ENCODE measurements around the gene ARHGAP23. TPM values are rescaled to one million over a fixed set of nuclear protein-coding genes. Genes with fewer than 3 reads are reported as not detected.

The ARHGAP23 gene
- 96.3 and 97.9 TPM in 2 replicates for total RNA-seq (2021)
- long read RNA-seq, partial matches to known transcripts, result 1 of 10 reads
- long read RNA-seq, other reads (novel, unspliced or antisense), result 9 of 10 reads

- peak within 1 kb of the TSS; percentile 17 for H3K9ac ChIP-seq (ENCODE audit: extremely low read depth, insufficient read length, low read length)
- no peak within 1 kb of the TSS for H2BK20ac ChIP-seq (ENCODE audit: low read depth, low read length, poor library complexity, severe bottlenecking)
- H3K9me3 Mint-ChIP-seq, result no peaks in the 10 kb centered on the region
- peak within 1 kb of the TSS; percentile 90 for H3K4me2 ChIP-seq (ENCODE audit: insufficient read depth, insufficient read length, low read length)
- H2AFZ ChIP-seq (ENCODE audit: low read length), result no peak within 1 kb of the TSS
- H3K4ac ChIP-seq (ENCODE audit: low read depth, low read length), result no peak within 1 kb of the TSS
- no peak within 1 kb of the TSS; a peak in 1 of 7 replicates for H3K27ac Mint-ChIP-seq
- H3K36me3 Mint-ChIP-seq (ENCODE audit: insufficient read depth in 1 of 3, low read depth in 3 of 3), result 0 out of 7 replicates have a peak, but pooled peaks cover 0 to 2% (median 0%) of the 10 kb centered on the region in 3 experiments
- H3K14ac ChIP-seq (ENCODE audit: insufficient read depth, low read length), result no peak within 1 kb of the TSS
- H2BK120ac ChIP-seq (ENCODE audit: low read depth, low read length, poor library complexity, severe bottlenecking), result no peak within 1 kb of the TSS
- no peak within 1 kb of the TSS for H3K18ac ChIP-seq (ENCODE audit: insufficient read length, low read depth, low read length)
- H3K23me2 ChIP-seq (ENCODE audit: insufficient read length, low read depth, low read length, poor library complexity, severe bottlenecking), result peaks cover 11% of the 10 kb centered on the region
- H4K91ac ChIP-seq (ENCODE audit: insufficient read length, low read depth, low read length), result no peak within 1 kb of the TSS
- H3K27me3 ChIP-seq (ENCODE audit: insufficient read depth, low read length), result no peaks in the 10 kb centered on the region
- TF ChIP-seq, protein P1, sequence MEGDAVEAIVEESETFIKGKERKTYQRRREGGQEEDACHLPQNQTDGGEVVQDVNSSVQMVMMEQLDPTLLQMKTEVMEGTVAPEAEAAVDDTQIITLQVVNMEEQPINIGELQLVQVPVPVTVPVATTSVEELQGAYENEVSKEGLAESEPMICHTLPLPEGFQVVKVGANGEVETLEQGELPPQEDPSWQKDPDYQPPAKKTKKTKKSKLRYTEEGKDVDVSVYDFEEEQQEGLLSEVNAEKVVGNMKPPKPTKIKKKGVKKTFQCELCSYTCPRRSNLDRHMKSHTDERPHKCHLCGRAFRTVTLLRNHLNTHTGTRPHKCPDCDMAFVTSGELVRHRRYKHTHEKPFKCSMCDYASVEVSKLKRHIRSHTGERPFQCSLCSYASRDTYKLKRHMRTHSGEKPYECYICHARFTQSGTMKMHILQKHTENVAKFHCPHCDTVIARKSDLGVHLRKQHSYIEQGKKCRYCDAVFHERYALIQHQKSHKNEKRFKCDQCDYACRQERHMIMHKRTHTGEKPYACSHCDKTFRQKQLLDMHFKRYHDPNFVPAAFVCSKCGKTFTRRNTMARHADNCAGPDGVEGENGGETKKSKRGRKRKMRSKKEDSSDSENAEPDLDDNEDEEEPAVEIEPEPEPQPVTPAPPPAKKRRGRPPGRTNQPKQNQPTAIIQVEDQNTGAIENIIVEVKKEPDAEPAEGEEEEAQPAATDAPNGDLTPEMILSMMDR (conservative IDR thresholded peaks at IDR 0.05), result no peak
- no peak within 1 kb of the TSS for H3K56ac ChIP-seq (ENCODE audit: insufficient read length, low read depth, low read length)
- H4K20me1 ChIP-seq (ENCODE audit: control insufficient read depth, insufficient read depth, insufficient read length), result no peaks in the 10 kb centered on the region
- no peak within 1 kb of the TSS for H3T11ph ChIP-seq (ENCODE audit: low read length)
- no peak within 1 kb of the TSS for H4K5ac ChIP-seq (ENCODE audit: insufficient read length, low read depth, low read length)
- H3K4me1 Mint-ChIP-seq, result peaks cover 49 to 55% of the 10 kb centered on the region in 2 experiments
- H4K8ac ChIP-seq (replicated peaks; ENCODE audit: insufficient read length, low read depth, low read length), result no peak within 1 kb of the TSS
- H3K4me3 Mint-ChIP-seq, result peak within 1 kb of the TSS; percentile 66 to 79
- H3K27me3 Mint-ChIP-seq (ENCODE audit: low read depth), result peaks cover 2% of the 10 kb centered on the region; the same call in 1 of the 2 replicates
- no peak within 1 kb of the TSS for H2AK5ac ChIP-seq (ENCODE audit: insufficient read length, low read length)
- H2BK5ac ChIP-seq (ENCODE audit: insufficient read length, low read length), result no peak within 1 kb of the TSS
- no peak within 1 kb of the TSS for H3K23ac ChIP-seq (ENCODE audit: insufficient read length, low read depth, low read length)
- no peaks in the 10 kb centered on the region for H3K9me3 ChIP-seq (ENCODE audit: control insufficient read depth, low read depth, low read length)
- no peaks in the 10 kb centered on the region for H3K79me1 ChIP-seq (ENCODE audit: insufficient read depth, low read depth, low read length, poor library complexity, severe bottlenecking)
- no CpG with 5 or more reads among the region's 46 CpGs for WGBS (ENCODE audit: extremely low coverage, insufficient read length, low lambda C conversion rate)
- H3K4me1 ChIP-seq (ENCODE audit: insufficient read depth, low read length), result peaks cover 15% of the 10 kb centered on the region; the same call in 1 of the 2 replicates
- no peak within 1 kb of the TSS for H2BK15ac ChIP-seq (ENCODE audit: low read depth, low read length)
- H3K79me2 ChIP-seq (ENCODE audit: insufficient read depth, low read length), result peaks cover 20% of the 10 kb centered on the region; the same call in 1 of the 2 replicates
- DNase-seq, result peak; percentile 84
- no peak within 1 kb of the TSS for H3K27ac ChIP-seq (ENCODE audit: insufficient read length, low read depth, low read length)
- H2BK12ac ChIP-seq (ENCODE audit: insufficient read length, low read depth, low read length), result no peak within 1 kb of the TSS
These were observed at the start of gene ARHGAP23 for GRCh38 chr17:38428112-38428642. TSS of gene ARHGAP23 (plus strand) at chr17:38428464. CDS start at chr17:38428486, 22 bp downstream.
